Astrocyte (in vitro differentiated cells and primary cell): ENCODE data around the gene METTL16. TPM values are rescaled to one million over a fixed set of nuclear protein-coding genes. Genes with fewer than 3 reads are reported as not detected.

ENCODE experiments used
- DNase-seq: peaks from one replicate; pipeline ENCODE4 v3.0.0-alpha.2; 2010; ENCODE audit warnings: low read depth
- FAIRE-seq: peaks from 2 replicates; lab custom pipeline; 2011; peaks lifted over from hg19 to GRCh38; lab: Jason Lieb, UNC
- H2AFZ ChIP-seq: 2 replicates; pipeline ENCODE4 v1.6.0; 2012; ENCODE audit warnings: low read depth, low read length, inconsistent platforms
- H3K27ac ChIP-seq: 2 replicates; pipeline ENCODE4 v1.5.1; 2011; ENCODE audit warnings: low read depth, low read length, inconsistent platforms
- H3K27me3 ChIP-seq: 2 replicates; pipeline ENCODE4 v1.6.0; 2011; ENCODE audit warnings: low read length, inconsistent platforms; ENCODE audit not compliant: insufficient read depth
- H3K36me3 ChIP-seq: 2 replicates; pipeline ENCODE4 v1.5.1; 2011; ENCODE audit warnings: low read length, inconsistent platforms; ENCODE audit not compliant: insufficient read depth
- H3K4me1 ChIP-seq: 2 replicates; pipeline ENCODE4 v1.5.1; 2011; ENCODE audit warnings: low read length, inconsistent platforms; ENCODE audit not compliant: insufficient read depth
- H3K4me2 ChIP-seq: 2 replicates; pipeline ENCODE4 v1.6.0; 2012; ENCODE audit warnings: low read length, inconsistent platforms
- H3K4me3 ChIP-seq: 2 replicates; pipeline ENCODE4 v1.5.1; 2011; ENCODE audit warnings: low read depth, mild to moderate bottlenecking, low read length, inconsistent platforms; ENCODE audit not compliant: insufficient read depth
- H3K79me2 ChIP-seq: 2 replicates; pipeline ENCODE4 v1.6.0; 2012; ENCODE audit warnings: mild to moderate bottlenecking, low read length, inconsistent platforms; ENCODE audit not compliant: insufficient read depth
- H3K9ac ChIP-seq: 2 replicates; pipeline ENCODE4 v1.6.0; 2012; ENCODE audit warnings: mild to moderate bottlenecking, low read length, inconsistent platforms
- H3K9me3 ChIP-seq: 2 replicates; pipeline ENCODE4 v1.5.1; 2012; ENCODE audit warnings: low read depth, mild to moderate bottlenecking, low read length, inconsistent platforms; ENCODE audit not compliant: insufficient read depth
- H4K20me1 ChIP-seq: 2 replicates; pipeline ENCODE4 v1.6.0; 2012; ENCODE audit warnings: low read length, inconsistent platforms; ENCODE audit not compliant: insufficient read depth
- H3K27ac Mint-ChIP-seq: one replicate; pipeline ENCODE4 v1.8.0; 2021; ENCODE audit warnings: mild to moderate bottlenecking, mixed read lengths; ENCODE audit not compliant: unreplicated experiment
- H3K27me3 Mint-ChIP-seq: one replicate; pipeline ENCODE4 v1.8.0; 2021; ENCODE audit warnings: low read depth, mixed read lengths; ENCODE audit not compliant: unreplicated experiment
- H3K36me3 Mint-ChIP-seq: one replicate; pipeline ENCODE4 v1.8.0; 2021; ENCODE audit warnings: low read depth, mixed read lengths; ENCODE audit not compliant: unreplicated experiment
- H3K4me1 Mint-ChIP-seq: one replicate; pipeline ENCODE4 v1.8.0; 2021; ENCODE audit warnings: low read depth, mixed read lengths; ENCODE audit not compliant: unreplicated experiment
- H3K4me3 Mint-ChIP-seq: one replicate; pipeline ENCODE4 v1.8.0; 2021; ENCODE audit warnings: mild to moderate bottlenecking, moderate library complexity, mixed read lengths; ENCODE audit not compliant: unreplicated experiment
- H3K9me3 Mint-ChIP-seq: one replicate; pipeline ENCODE4 v1.8.0; 2021; ENCODE audit warnings: mild to moderate bottlenecking, mixed read lengths; ENCODE audit not compliant: unreplicated experiment
- EZH2 ChIP-seq: IDR thresholded peaks from 2 replicates; pipeline ENCODE4 v1.6.1; 2012; ENCODE audit warnings: mild to moderate bottlenecking, low read length, inconsistent platforms; ENCODE audit not compliant: insufficient read depth
- total RNA-seq: library from RNA; stranded (reverse); gene quantifications from 2 replicates; pipeline ENCODE4 v1.2.1, GENCODE V29; 2021
- TF ChIP-seq, protein P1 (sequence below): IDR thresholded peaks from 2 replicates; pipeline ENCODE4 v1.5.1; 2011; ENCODE audit warnings: low read depth, mild to moderate bottlenecking, inconsistent platforms, low read length, moderate library complexity; ENCODE audit not compliant: insufficient read depth

METTL16 gene
- total RNA-seq, 1 donor from 2014 or later: 28.4 TPM

GRCh38 chr17:2393954-2394749 lies 117.5 kb downstream of the METTL16 start:
- H3K27ac Mint-ChIP-seq: peak overlapping the region; percentile 86
- Histone ChIP-seq H4K20me1 (peaks cover 54% of the 10 kb centered on the region), H3K9me3 (no peaks in the 10 kb centered on the region), H2AFZ (no peak overlapping the region), H3K79me2 (peaks cover 71% of the 10 kb centered on the region), H3K36me3 (peaks cover 5% of the 10 kb centered on the region), H3K4me3 (peak overlapping the region; percentile 31), H3K27me3 (no peaks in the 10 kb centered on the region), H3K4me2 (peak overlapping the region; percentile 96), H3K9ac (peak overlapping the region; percentile 59), H3K4me1 (peaks cover 59% of the 10 kb centered on the region), H3K27ac (peak overlapping the region; percentile 35)
- no peak for TF ChIP-seq EZH2
- TF ChIP-seq, protein P1, sequence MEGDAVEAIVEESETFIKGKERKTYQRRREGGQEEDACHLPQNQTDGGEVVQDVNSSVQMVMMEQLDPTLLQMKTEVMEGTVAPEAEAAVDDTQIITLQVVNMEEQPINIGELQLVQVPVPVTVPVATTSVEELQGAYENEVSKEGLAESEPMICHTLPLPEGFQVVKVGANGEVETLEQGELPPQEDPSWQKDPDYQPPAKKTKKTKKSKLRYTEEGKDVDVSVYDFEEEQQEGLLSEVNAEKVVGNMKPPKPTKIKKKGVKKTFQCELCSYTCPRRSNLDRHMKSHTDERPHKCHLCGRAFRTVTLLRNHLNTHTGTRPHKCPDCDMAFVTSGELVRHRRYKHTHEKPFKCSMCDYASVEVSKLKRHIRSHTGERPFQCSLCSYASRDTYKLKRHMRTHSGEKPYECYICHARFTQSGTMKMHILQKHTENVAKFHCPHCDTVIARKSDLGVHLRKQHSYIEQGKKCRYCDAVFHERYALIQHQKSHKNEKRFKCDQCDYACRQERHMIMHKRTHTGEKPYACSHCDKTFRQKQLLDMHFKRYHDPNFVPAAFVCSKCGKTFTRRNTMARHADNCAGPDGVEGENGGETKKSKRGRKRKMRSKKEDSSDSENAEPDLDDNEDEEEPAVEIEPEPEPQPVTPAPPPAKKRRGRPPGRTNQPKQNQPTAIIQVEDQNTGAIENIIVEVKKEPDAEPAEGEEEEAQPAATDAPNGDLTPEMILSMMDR: no peak
- peak overlapping the region; percentile 83 for H3K4me3 Mint-ChIP-seq
- H3K36me3 Mint-ChIP-seq: peaks cover 1% of the 10 kb centered on the region
- DNase-seq: no peak
- FAIRE-seq: no peak
- H3K9me3 Mint-ChIP-seq: no peaks in the 10 kb centered on the region
- H3K27me3 Mint-ChIP-seq: no peaks in the 10 kb centered on the region
- peaks cover 44% of the 10 kb centered on the region for H3K4me1 Mint-ChIP-seq

GRCh38 chr17:2393174-2393953 lies 118.3 kb downstream of the METTL16 start:
- peak; percentile 54 for DNase-seq
- H3K4me2 ChIP-seq: peak overlapping the region; percentile 96
- H3K4me1 ChIP-seq: peaks cover 54% of the 10 kb centered on the region
- H3K9me3 ChIP-seq: no peaks in the 10 kb centered on the region
- H3K27ac ChIP-seq: peak overlapping the region; percentile 98
- peaks cover 5% of the 10 kb centered on the region for H3K36me3 ChIP-seq
- H3K4me3 ChIP-seq: peak overlapping the region; percentile 70
- H3K4me3 Mint-ChIP-seq: peak overlapping the region; percentile 20
- peaks cover 41% of the 10 kb centered on the region for H3K4me1 Mint-ChIP-seq
- H2AFZ ChIP-seq: peak overlapping the region; percentile 21
- TF ChIP-seq EZH2: no peak
- TF ChIP-seq, protein P1: no peak
- H3K27me3 Mint-ChIP-seq: no peaks in the 10 kb centered on the region
- H3K79me2 ChIP-seq: peaks cover 72% of the 10 kb centered on the region
- no peaks in the 10 kb centered on the region for H3K27me3 ChIP-seq
- FAIRE-seq: no peak
- no peaks in the 10 kb centered on the region for H3K9me3 Mint-ChIP-seq
- peak overlapping the region; percentile 98 for H3K9ac ChIP-seq
- H3K27ac Mint-ChIP-seq: peak overlapping the region; percentile 84
- peaks cover 58% of the 10 kb centered on the region for H4K20me1 ChIP-seq
- H3K36me3 Mint-ChIP-seq: peaks cover 6% of the 10 kb centered on the region
